VCaP (cell line): ENCODE results near the gene ZNF688.
"Not testable (repeated sequence)": the region's sequence is repeated elsewhere in the genome, so short reads cannot be mapped to it uniquely, and the experiment has no call there.

ENCODE experiments used
- H3K27ac ChIP-seq: fragments of 450-650 bp; 2 replicates; pipeline ENCODE4 v1.5.1; 2017
- TF ChIP-seq, protein P1 (sequence below): fragments of 450-650 bp; conservative IDR thresholded peaks from 2 replicates; pipeline ENCODE4 v1.5.1; 2017; ENCODE audit warnings: mild to moderate bottlenecking, moderate library complexity

Gene ZNF688

DNA sequence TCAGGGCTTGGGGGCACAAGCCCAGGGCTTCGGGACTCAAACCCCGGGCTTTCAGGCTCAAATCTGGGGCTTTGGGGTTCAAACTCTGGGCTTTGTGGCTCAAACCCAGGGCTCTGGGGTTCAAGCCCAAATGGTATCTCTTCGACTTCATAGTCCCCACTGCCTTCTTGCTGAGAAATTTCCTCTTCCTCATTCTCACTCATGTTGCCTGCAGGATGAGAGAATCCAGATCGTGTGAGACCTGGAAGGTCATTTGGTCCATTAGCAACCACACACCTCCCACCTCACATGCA lies 45.7 kb downstream of the ZNF688 start:
- H3K27ac ChIP-seq, result peak overlapping the region; percentile 93
- TF ChIP-seq, protein P1, sequence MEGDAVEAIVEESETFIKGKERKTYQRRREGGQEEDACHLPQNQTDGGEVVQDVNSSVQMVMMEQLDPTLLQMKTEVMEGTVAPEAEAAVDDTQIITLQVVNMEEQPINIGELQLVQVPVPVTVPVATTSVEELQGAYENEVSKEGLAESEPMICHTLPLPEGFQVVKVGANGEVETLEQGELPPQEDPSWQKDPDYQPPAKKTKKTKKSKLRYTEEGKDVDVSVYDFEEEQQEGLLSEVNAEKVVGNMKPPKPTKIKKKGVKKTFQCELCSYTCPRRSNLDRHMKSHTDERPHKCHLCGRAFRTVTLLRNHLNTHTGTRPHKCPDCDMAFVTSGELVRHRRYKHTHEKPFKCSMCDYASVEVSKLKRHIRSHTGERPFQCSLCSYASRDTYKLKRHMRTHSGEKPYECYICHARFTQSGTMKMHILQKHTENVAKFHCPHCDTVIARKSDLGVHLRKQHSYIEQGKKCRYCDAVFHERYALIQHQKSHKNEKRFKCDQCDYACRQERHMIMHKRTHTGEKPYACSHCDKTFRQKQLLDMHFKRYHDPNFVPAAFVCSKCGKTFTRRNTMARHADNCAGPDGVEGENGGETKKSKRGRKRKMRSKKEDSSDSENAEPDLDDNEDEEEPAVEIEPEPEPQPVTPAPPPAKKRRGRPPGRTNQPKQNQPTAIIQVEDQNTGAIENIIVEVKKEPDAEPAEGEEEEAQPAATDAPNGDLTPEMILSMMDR, result no peak

DNA sequence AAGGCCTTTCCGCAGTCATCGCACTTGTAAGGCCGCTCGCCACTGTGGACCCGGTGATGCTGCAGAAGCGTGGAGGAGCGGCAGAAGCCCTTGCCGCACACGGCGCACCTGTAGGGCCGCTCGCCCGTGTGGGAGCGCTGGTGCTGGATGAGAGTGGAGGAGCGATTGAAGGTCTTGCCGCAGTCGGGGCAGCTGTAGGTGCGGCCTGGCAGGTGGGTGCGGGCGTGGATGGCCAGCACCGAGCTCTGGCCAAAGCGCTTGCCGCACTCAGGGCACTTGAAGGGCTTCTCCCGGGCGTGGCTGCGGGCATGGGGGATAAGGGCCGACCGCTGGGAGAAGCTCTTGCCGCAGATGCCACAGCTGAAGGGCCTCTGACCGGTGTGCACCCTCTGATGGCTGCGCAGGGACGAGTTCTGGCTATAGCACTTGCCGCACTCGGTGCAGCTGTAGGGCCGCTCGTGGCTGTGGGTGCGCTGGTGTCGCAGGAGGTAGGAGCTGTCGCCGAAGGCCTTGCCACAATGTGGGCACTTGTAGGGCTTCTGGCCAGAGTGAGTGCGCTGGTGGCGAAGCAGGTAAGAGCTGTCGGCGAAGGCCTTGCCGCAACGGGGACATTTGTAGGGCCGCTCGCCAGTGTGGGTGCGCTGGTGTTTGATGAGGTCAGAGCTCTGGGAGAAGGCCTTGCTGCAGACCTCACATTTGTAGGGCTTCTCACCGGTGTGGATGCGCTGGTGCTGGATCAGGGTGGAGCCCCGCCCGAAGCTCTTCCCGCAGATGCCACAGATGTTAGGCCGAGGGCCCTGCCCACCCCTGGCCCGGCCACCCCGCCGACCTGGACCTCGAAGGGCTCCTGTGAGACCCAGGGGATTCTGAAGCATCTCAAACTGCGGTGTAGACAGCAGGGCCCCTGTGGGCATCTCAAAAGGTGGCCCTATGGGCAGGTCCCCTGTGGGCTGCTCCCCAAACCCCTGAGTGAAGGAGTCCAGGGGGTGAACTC lies 46.6 kb downstream of the ZNF688 start:
- no peak overlapping the region for H3K27ac ChIP-seq
- TF ChIP-seq, protein P1, result no peak

DNA sequence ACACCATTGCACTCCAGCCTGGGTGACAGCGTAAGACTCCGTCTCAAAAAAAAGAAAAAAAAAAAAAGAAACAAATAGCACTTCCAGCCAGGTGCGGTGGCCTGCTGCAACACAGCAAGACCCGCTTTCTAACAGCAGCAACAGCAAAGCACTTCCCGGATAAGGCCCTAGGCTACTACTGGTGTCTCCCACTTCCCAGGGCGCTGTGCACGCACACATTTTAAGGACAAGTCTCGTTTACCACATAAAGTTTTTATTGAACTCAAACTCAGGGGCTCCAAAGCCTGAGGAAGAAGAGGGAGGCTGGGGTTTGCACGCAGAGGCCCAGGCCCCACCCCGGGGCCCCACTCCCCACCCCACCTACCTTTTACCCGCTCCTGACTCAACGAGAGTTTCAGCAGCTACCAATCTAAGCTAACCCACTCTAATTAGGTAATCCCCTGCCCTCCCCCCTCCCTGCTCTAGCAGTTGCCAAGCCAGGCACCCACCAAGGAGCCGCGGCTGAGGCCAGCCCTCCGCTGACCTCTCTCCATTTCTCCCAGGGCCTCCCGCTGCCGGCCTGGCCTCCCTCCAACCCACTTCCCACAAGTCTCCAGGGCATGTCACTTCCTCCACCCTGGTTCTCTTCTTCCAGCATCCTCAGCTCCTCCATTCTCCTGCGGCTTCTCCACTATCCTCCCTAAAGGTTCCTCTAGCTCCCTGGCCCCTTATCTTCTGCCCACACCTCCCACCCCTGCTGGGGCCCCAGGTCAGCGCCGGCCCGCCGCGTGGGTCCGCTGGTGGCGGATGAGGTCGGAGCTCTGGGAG lies 47.5 kb downstream of the ZNF688 start:
- TF ChIP-seq, protein P1, result no peak
- H3K27ac ChIP-seq, result no peak overlapping the region

DNA sequence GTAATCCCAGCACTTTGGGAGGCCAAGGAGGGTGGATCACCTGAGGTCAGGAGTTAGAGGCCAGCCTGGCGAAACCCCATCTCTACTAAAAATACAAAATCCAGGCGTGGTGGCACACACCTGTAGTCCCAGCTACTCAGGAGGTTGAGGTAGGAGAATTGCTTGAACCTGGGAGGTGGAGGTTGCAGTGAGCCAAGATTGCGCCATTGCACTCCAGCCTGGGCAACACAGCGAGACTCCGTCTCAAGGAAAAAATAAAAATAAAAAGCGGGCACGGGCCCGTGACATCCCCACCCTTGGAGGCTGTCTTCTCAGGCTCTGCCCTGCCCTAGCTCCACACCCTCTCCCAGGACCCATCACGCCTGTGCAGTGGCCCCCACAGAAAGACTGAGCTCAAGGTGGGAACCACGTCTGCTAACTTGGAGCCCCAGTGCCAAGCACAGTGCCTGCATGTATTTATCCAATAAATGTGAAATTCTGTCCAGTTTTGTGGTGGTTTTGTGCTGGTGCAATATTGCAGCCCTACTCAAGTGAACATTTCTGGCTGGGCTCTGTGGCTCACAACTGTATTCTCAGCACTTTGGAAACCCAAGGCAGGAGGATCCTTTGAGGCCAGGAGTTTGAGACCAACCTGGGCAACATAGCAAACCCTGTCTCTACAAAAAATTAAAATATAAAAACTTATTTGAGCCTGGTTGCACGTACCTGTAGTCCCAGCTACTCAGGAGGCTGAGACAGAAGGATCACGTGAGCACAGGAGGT lies 48.6 kb downstream of the ZNF688 start:
- H3K27ac ChIP-seq, result not testable (repeated sequence)

DNA sequence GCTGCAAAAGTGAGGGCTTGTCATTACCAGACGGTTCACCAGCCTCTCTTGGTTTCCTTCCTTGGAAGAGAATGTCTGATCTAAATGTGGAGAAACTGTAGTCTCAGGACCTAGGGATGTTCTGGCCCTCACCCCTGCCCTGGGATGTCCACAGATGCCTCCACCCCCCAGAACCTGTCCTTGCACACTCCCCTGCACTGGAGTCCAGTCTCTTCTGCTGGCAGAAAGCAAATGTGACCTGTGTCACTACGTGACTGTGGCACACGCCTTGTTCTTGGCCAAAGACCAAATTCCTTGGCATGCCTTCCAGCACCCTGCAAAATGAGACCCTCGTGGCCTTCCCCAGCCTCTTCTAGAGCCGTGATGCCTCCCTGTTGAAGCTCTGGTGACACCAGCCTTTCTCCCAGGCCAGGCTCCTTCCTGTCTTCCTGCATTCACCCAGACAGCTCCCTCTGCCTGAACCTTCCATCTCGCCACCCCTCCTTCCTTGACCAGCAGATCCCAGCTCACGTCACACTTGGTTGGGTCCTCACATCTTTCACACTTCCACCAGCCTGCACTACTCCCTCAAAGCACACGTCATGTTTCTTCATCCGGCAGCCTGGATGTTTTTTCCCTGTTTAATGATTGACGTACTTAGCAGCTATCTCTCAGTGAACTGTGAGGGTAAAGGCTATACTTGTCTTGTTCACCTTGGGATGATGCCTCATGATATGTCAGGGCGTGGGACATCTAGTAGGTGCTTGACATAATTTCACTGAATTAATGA lies 49.5 kb downstream of the ZNF688 start:
- TF ChIP-seq, protein P1, result no peak
- no peak overlapping the region for H3K27ac ChIP-seq

DNA sequence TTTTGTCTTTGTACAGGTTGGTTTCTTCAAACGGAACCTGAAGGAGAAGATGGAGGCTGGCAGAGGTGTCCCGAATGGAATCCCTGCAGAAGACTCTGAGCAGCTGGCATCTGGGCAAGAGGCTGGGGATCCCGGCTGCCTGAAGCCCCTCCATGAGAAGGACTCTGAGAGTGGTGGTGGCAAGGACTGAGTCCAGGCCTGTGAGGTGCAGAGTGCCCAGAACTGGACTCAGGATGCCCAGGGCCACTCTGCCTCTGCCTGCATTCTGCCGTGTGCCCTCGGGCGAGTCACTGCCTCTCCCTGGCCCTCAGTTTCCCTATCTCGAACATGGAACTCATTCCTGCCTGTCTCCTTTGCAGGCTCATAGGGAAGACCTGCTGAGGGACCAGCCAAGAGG lies 50.0 kb downstream of the ZNF688 start:
- TF ChIP-seq, protein P1, result no peak
- H3K27ac ChIP-seq, result no peak overlapping the region
